Posterior vena cava (tissue), 2 donors: Measurements from ENCODE around the gene NDUFC2. TPM values are rescaled to one million over a fixed set of nuclear protein-coding genes. Genes with fewer than 3 reads are reported as not detected.
"Not testable (repeated sequence)": the region's sequence is repeated elsewhere in the genome, so short reads cannot be mapped to it uniquely, and the experiment has no call there.

Experiments
- DNase-seq: peaks from one replicate; pipeline ENCODE4 v3.0.0-alpha.2; 2020; ENCODE audit warnings: low spot score
- intact Hi-C, 2 donors: fragments of 100-400 bp; cut with DNase I; formaldehyde crosslinking; loops; one replicate each; pipeline versions ENCODE4 v1.14.1 to v1.14.2; 2022 to 2023
- total RNA-seq, 2 donors: library from RNA; stranded (reverse); fragmentation: NEBNext Ultra II Directional; extraction: Animal tissue kit (Norgen Biotek cat#: 25700); gene quantifications; one replicate each; pipeline ENCODE4 v1.2.1, GENCODE V29; 2021
- donor health status: DM: yes; HTN: yes; CAD: no.
- donor health status: DM: yes; HTN: yes; CAD: no.

NDUFC2 gene
- total RNA-seq, 2 donors from 2014 or later = 133 to 148 TPM

GRCh38 chr11:78037825-78038620 is 41.6 kb downstream of the NDUFC2 start:
- no peak for DNase-seq
- intact Hi-C loops = no loop called here

- intact Hi-C loops = no loop called here
- no peak for DNase-seq
These were observed 42.6 kb downstream of the NDUFC2 start for GRCh38 chr11:78037056-78037455.

- no peak for DNase-seq
- intact Hi-C loops = no loop called here
These were observed 43.3 kb downstream of the NDUFC2 start for GRCh38 chr11:78036313-78036712.

- intact Hi-C loops = no loop called here
- DNase-seq = no peak
These were observed 45.0 kb downstream of the NDUFC2 start for GRCh38 chr11:78034623-78035022.

GRCh38 chr11:78033040-78033439 is 46.6 kb downstream of the NDUFC2 start:
- no peak for DNase-seq
- intact Hi-C loops = no loop called here

- intact Hi-C loops = no loop called here
- DNase-seq = no peak
These were observed 47.6 kb downstream of the NDUFC2 start for GRCh38 chr11:78032090-78032489.

GRCh38 chr11:78031629-78032028 is 48.0 kb downstream of the NDUFC2 start:
- no peak for DNase-seq
- intact Hi-C loops = no loop called here

GRCh38 chr11:78030429-78031325 is 49.0 kb downstream of the NDUFC2 start:
- intact Hi-C loops = no loop called here
- DNase-seq = no peak

- intact Hi-C loops, DNase-seq: not testable (repeated sequence)
These were observed 51.2 kb downstream of the NDUFC2 start for GRCh38 chr11:78028423-78028822.

- intact Hi-C loops = no loop called here
- DNase-seq = no peak
These were observed 51.9 kb downstream of the NDUFC2 start for GRCh38 chr11:78027759-78028158.

GRCh38 chr11:78025378-78025777 is 54.3 kb downstream of the NDUFC2 start:
- intact Hi-C loops = no loop called here
- no peak for DNase-seq

GRCh38 chr11:78023426-78023825 is 56.2 kb downstream of the NDUFC2 start:
- intact Hi-C loops = no loop called here
- DNase-seq = no peak

- DNase-seq = no peak
- intact Hi-C loops = no loop called here
These were observed 57.0 kb downstream of the NDUFC2 start, which contains the start of gene KCTD14 for GRCh38 chr11:78022397-78023396. KCTD14 (minus strand) TSS chr11:78023276; CDS start chr11:78023249, 27 bp downstream.

GRCh38 chr11:78021611-78022010 is 58.1 kb downstream of the NDUFC2 start:
- intact Hi-C loops = no loop called here
- no peak for DNase-seq

- DNase-seq = no peak
These were observed 59.4 kb downstream of the NDUFC2 start for GRCh38 chr11:78020246-78020645.

GRCh38 chr11:78019808-78020207 is 59.9 kb downstream of the NDUFC2 start:
- DNase-seq = no peak
- intact Hi-C loops = loop anchor here in 1 of 2 donors (10.0 kb wide), 1 partner anchor 405 kb away; no protein-coding TSS in a partner anchor

More at GRCh38 chr11:78020246-78020645, 59.4 kb downstream of the NDUFC2 start:
- intact Hi-C loops = no loop called here
